ENCODE data around the gene STUB1.

Gene STUB1

DNA sequence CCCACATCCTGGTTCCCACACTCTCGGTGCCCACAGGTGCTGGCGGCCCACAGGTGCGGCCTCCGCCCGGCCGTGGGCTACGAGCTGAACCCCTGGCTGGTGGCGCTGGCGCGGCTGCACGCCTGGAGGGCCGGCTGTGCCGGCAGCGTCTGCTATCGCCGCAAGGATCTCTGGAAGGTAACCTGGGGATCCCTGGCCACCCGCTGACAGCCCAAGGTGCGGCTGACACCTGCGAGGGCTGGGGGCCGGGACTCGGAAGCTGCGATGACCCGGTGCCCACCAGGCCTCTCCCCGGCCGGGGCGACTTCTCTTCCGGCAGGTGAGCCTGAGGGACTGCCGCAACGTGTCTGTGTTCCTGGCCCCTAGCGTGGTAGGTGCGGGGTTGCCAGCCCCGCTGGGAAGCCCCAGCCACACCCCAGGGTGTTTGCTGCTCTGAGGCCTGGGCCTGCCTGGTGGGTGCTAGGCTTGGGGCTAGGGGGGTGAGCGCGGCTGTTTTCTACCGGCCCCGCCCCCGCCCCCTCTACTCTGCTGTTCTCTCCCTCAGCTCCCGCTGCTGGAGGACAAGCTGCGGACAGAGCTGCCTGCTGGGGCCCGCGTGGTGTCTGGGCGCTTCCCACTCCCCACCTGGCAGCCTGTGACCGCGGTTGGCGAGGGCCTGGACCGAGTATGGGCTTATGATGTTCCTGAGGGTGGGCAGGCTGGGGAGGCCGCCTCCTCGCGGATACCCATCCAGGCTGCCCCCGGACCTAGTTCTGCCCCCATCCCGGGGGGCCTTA lies 41.7 kb downstream of the STUB1 start:
- TF ChIP-seq, protein P1, sequence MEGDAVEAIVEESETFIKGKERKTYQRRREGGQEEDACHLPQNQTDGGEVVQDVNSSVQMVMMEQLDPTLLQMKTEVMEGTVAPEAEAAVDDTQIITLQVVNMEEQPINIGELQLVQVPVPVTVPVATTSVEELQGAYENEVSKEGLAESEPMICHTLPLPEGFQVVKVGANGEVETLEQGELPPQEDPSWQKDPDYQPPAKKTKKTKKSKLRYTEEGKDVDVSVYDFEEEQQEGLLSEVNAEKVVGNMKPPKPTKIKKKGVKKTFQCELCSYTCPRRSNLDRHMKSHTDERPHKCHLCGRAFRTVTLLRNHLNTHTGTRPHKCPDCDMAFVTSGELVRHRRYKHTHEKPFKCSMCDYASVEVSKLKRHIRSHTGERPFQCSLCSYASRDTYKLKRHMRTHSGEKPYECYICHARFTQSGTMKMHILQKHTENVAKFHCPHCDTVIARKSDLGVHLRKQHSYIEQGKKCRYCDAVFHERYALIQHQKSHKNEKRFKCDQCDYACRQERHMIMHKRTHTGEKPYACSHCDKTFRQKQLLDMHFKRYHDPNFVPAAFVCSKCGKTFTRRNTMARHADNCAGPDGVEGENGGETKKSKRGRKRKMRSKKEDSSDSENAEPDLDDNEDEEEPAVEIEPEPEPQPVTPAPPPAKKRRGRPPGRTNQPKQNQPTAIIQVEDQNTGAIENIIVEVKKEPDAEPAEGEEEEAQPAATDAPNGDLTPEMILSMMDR (conservative IDR thresholded peaks at IDR 0.05; ENCODE audit: low read depth, low read length), result no peak
- DNase-seq (ENCODE audit: low read depth), result no peak
- H3K4me3 ChIP-seq (ENCODE audit: low read depth, low read length), result peak overlapping the region; percentile 73

- DNase-seq (ENCODE audit: low read depth), result no peak
- TF ChIP-seq, protein P1 (conservative IDR thresholded peaks at IDR 0.05; ENCODE audit: low read depth, low read length), result no peak
Observed at GRCh38 chr16:722835-723633, 42.8 kb downstream of the STUB1 start.

DNA sequence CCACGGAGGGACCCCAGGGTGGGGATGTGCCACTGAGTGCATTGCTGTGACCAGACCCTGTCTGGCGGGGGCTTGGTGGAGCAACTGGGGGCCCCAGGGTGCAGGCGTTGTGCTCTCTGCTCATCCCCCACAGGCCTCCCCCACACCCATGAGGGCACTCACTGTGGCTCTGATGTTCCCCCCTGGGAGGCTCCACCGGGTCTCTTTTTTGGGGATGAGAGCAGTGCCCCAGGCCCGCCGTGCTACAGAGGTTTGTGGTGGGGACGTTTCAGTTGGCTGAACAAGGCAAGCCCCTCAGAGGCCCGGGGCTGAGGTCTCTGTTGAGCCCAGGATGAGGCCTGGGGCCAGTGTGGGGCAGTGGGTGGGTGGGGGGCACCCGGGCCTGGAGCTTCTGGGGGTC lies 43.5 kb downstream of the STUB1 start:
- TF ChIP-seq, protein P1 (conservative IDR thresholded peaks at IDR 0.05; ENCODE audit: low read depth, low read length), result no peak
- H3K4me3 ChIP-seq (ENCODE audit: low read depth, low read length), result no peak overlapping the region
- DNase-seq (ENCODE audit: low read depth), result no peak

More at GRCh38 chr16:722835-723633, 42.8 kb downstream of the STUB1 start:
- H3K4me3 ChIP-seq (ENCODE audit: low read depth, low read length), result no peak overlapping the region

GRCh38 chr16:724188-725040 lies 44.2 kb downstream of the STUB1 start:
- TF ChIP-seq, protein P1 (conservative IDR thresholded peaks at IDR 0.05; ENCODE audit: low read depth, low read length), result no peak
- no peak for DNase-seq (ENCODE audit: low read depth)
- H3K4me3 ChIP-seq (ENCODE audit: low read depth, low read length), result no peak overlapping the region

DNA sequence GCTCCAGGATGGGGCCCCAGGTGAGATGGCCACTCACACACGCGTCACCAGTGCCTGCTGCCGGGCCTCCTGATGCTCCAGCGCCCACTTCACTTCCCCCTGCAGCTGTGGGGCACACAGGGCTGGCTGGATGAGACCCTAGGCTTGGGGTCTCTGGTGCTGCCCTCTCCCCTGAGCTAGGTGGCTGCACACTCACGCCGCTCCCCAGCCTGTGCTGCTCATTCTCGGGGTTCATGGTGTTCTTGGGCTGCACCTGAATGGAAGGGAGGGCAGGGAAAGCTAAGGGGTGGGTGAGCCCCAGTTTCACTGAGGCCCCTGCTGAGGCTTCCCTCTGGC lies 44.8 kb downstream of the STUB1 start:
- TF ChIP-seq, protein P1 (conservative IDR thresholded peaks at IDR 0.05; ENCODE audit: low read depth, low read length), result no peak
- no peak for DNase-seq (ENCODE audit: low read depth)
- H3K4me3 ChIP-seq (ENCODE audit: low read depth, low read length), result no peak overlapping the region

- no peak for DNase-seq (ENCODE audit: low read depth)
- H3K4me3 ChIP-seq (ENCODE audit: low read depth, low read length), result no peak overlapping the region
- TF ChIP-seq, protein P1 (conservative IDR thresholded peaks at IDR 0.05; ENCODE audit: low read depth, low read length), result no peak
Observed at GRCh38 chr16:725463-726187, 45.4 kb downstream of the STUB1 start.
